SHP77 treated with DMSO at 0.1 percent for 48 hours (cell line): ENCODE results near the gene BMPER.
A peak's percentile ranks its signal among the peaks of the same experiment; 100 is the strongest.

Experiments used
- DNase-seq: peaks from one replicate; lab custom pipeline; 2025; lab: John Stamatoyannopoulos, UW

Gene BMPER

GRCh38 chr7:34093276-34093675, 187.9 kb downstream of the BMPER start:
- DNase-seq = no peak

- DNase-seq = no peak
Measured at GRCh38 chr7:34096198-34096651, 190.9 kb downstream of the BMPER start.

GRCh38 chr7:34096777-34097176, 191.4 kb downstream of the BMPER start:
- no peak for DNase-seq

- DNase-seq = no peak
Measured at GRCh38 chr7:34100661-34101060, 195.3 kb downstream of the BMPER start.

- DNase-seq = no peak
Measured at GRCh38 chr7:34104115-34104514, 198.8 kb downstream of the BMPER start.

GRCh38 chr7:34104992-34105391, 199.7 kb downstream of the BMPER start:
- no peak for DNase-seq

- DNase-seq = no peak
Measured at GRCh38 chr7:34107276-34107675, 201.9 kb downstream of the BMPER start.

GRCh38 chr7:34108165-34108564, 202.8 kb downstream of the BMPER start:
- DNase-seq = no peak

GRCh38 chr7:34109936-34110780, 204.8 kb downstream of the BMPER start:
- no peak for DNase-seq

- DNase-seq = no peak
Measured at GRCh38 chr7:34111031-34111430, 205.7 kb downstream of the BMPER start.

- DNase-seq = no peak
Measured at GRCh38 chr7:34115503-34115902, 210.2 kb downstream of the BMPER start.

- no peak for DNase-seq
Measured at GRCh38 chr7:34117573-34117972, 212.2 kb downstream of the BMPER start.

- DNase-seq = no peak
Measured at GRCh38 chr7:34121366-34121765, 216.0 kb downstream of the BMPER start.

- DNase-seq = no peak
Measured at GRCh38 chr7:34123316-34123715, 218.0 kb downstream of the BMPER start.

- DNase-seq = no peak
Measured at GRCh38 chr7:34124765-34125164, 219.4 kb downstream of the BMPER start.

- no peak for DNase-seq
Measured at GRCh38 chr7:34128762-34129161, 223.4 kb downstream of the BMPER start.

- DNase-seq = no peak
Measured at GRCh38 chr7:34130558-34131295, 225.4 kb downstream of the BMPER start.

- DNase-seq = no peak
Measured at GRCh38 chr7:34131371-34131770, 226.0 kb downstream of the BMPER start.

GRCh38 chr7:34133356-34133982, 228.1 kb downstream of the BMPER start:
- no peak for DNase-seq

- DNase-seq = peak; percentile 40
Measured at GRCh38 chr7:34133983-34134782, 228.8 kb downstream of the BMPER start.

GRCh38 chr7:34135924-34136323, 230.6 kb downstream of the BMPER start:
- no peak for DNase-seq

GRCh38 chr7:34136698-34137097, 231.4 kb downstream of the BMPER start:
- DNase-seq = no peak
